Psoas muscle (tissue), 8 donors: ENCODE results near the gene GDPGP1. TPM values are rescaled to one million over a fixed set of nuclear protein-coding genes. Genes with fewer than 3 reads are reported as not detected.

Experiments
- ATAC-seq, 4 donors: fragments of 200-7000 bp; cut with Tn5 transposase; one replicate each; pipeline ENCODE4 v1.9.1; 2020; ENCODE audit warnings: moderate library complexity in 3 of 4, mild to moderate bottlenecking in 2 of 4
- DNase-seq, 2 donors: peaks; one replicate each; pipeline ENCODE4 v3.0.0-alpha.2; 2020
- H3K27ac ChIP-seq: fragments of 200-600 bp; one replicate; pipeline ENCODE4 v1.8.0; 2022
- H3K27me3 ChIP-seq, 3 donors: fragments of 200-600 bp in 1 of 3; one replicate each; pipeline versions ENCODE4 v1.6.1 to v1.8.0; 2013 to 2022; ENCODE audit warnings: low read length in 2 of 3, mild to moderate bottlenecking in 2 of 3, moderate library complexity in 1 of 3; ENCODE audit not compliant: insufficient read depth in 3 of 3
- H3K36me3 ChIP-seq, 2 donors: fragments of 200-600 bp in 1 of 2; one replicate each; pipeline versions ENCODE4 v1.6.1 to v1.8.0; 2013 to 2022; ENCODE audit warnings: low read depth in 1 of 2, mild to moderate bottlenecking in 1 of 2, moderate library complexity in 1 of 2; ENCODE audit not compliant: insufficient read depth in 1 of 2
- H3K4me1 ChIP-seq: fragments of 200-600 bp; one replicate; pipeline ENCODE4 v1.8.0; 2022
- H3K4me3 ChIP-seq: fragments of 200-600 bp; one replicate; pipeline ENCODE4 v1.8.0; 2022; ENCODE audit warnings: mild to moderate bottlenecking
- H3K9me3 ChIP-seq: fragments of 200-600 bp; one replicate; pipeline ENCODE4 v1.8.0; 2022
- CTCF ChIP-seq: fragments of 200-600 bp; IDR thresholded peaks from one replicate; pipeline ENCODE4 v1.8.0; 2022; ENCODE audit warnings: antibody characterized with exemption
- WGBS, 3 donors: extraction: QIAGEN DNeasy Blood & Tissue Kit; methylation state at CpG; one replicate each; pipeline versions ENCODE4 v1.1.6 to v1.1.7; 2013; 5-methylcytosine and 5-hydroxymethylcytosine counted together
- intact Hi-C, 2 donors: fragments of 100-400 bp; cut with DNase I; formaldehyde crosslinking; loops; one replicate each; pipeline versions ENCODE4 v1.11.0 to v1.14.2; 2022
- polyA plus RNA-seq, 3 donors: library from polyadenylated mRNA; stranded (reverse); fragments of 200-250 nt; gene quantifications; one replicate each; pipeline ENCODE4 v1.2.3, GENCODE V29; 2013
- total RNA-seq, 4 donors: library from RNA; stranded (reverse); fragmentation: NEBNext Ultra II Directional in 2 of 4; extraction: Animal tissue kit (Norgen Biotek cat#: 25700) in 2 of 4; gene quantifications; one replicate each; pipeline versions ENCODE4 v1.2.1 to v1.2.4, GENCODE V29; 2021 to 2023
- donor health status: healthy with polysubstance abuse.
- donor health status: DM: no; HTN: no; CAD: no; lungs with moderate emphysema.
- donor health status: Bipolar disorder and iron deficiency.
- donor health status: healthy.
- donor health status: DM: yes; HTN: yes; CAD: no.
- donor health status: DM: no; HTN: no; CAD: no.
- donor health status: DM: no; HTN: no; CAD: no.
- donor health status: DM: yes; HTN: yes; CAD: no.

Gene GDPGP1
- total and polyA plus RNA-seq, 7 donors, result 0.96 to 5.9 (median 3.1) TPM

- no peak overlapping the region for H3K27ac ChIP-seq
- ATAC-seq, result no peak
- H3K4me3 ChIP-seq, result no peak overlapping the region
- H3K9me3 ChIP-seq, result no peaks in the 10 kb centered on the region
- H3K4me1 ChIP-seq, result no peaks in the 10 kb centered on the region
- intact Hi-C loops, result no loop called here
- no peak for TF ChIP-seq CTCF
- 81 to 85% (median 84%) methylated on average over 35 of the region's 35 CpGs for WGBS, 3 donors
- H3K36me3 ChIP-seq, result no peaks in the 10 kb centered on the region
- no peak for DNase-seq
- H3K27me3 ChIP-seq, result no peaks in the 10 kb centered on the region
These were observed 21.5 kb upstream of the GDPGP1 start for GRCh38 chr15:90212221-90213098.

GRCh38 chr15:90213122-90213817, 20.7 kb upstream of the GDPGP1 start:
- no peaks in the 10 kb centered on the region for H3K9me3 ChIP-seq
- H3K27ac ChIP-seq, result no peak overlapping the region
- ATAC-seq, result no peak
- 78 to 86% (median 80%) methylated on average over 12 of the region's 12 CpGs for WGBS, 3 donors
- no peak for DNase-seq
- H3K27me3 ChIP-seq, result no peaks in the 10 kb centered on the region
- no peaks in the 10 kb centered on the region for H3K4me1 ChIP-seq
- intact Hi-C loops, result no loop called here
- peaks cover 0 to 3% of the 10 kb centered on the region in 2 donors for H3K36me3 ChIP-seq
- H3K4me3 ChIP-seq, result no peak overlapping the region
- TF ChIP-seq CTCF, result no peak

- Histone ChIP-seq H3K36me3 (peaks cover 0 to 5% of the 10 kb centered on the region in 2 donors), H3K27ac (no peak overlapping the region), H3K4me3 (no peak overlapping the region), H3K27me3 (no peaks in the 10 kb centered on the region), H3K4me1 (no peaks in the 10 kb centered on the region), H3K9me3 (no peaks in the 10 kb centered on the region)
- no peak for TF ChIP-seq CTCF
- ATAC-seq (no peak), DNase-seq (no peak)
- WGBS, 3 donors, result 88 to 90% (median 88%) methylated on average over 11 of the region's 11 CpGs
- intact Hi-C loops, result no loop called here
These were observed 20.2 kb upstream of the GDPGP1 start for GRCh38 chr15:90213818-90214204.

- DNase-seq, result no peak
- H3K4me3 ChIP-seq, result no peak overlapping the region
- ATAC-seq, result no peak
- 79% methylated on average over 8 of the region's 8 CpGs for WGBS, 3 donors
- no peaks in the 10 kb centered on the region for H3K9me3 ChIP-seq
- intact Hi-C loops, result no loop called here
- no peaks in the 10 kb centered on the region for H3K27me3 ChIP-seq
- no peaks in the 10 kb centered on the region for H3K4me1 ChIP-seq
- TF ChIP-seq CTCF, result no peak
- H3K27ac ChIP-seq, result no peak overlapping the region
- H3K36me3 ChIP-seq, result peaks cover 0 to 5% of the 10 kb centered on the region in 2 donors
These were observed 19.3 kb upstream of the GDPGP1 start for GRCh38 chr15:90214553-90215196.
